ENCODE results near the gene GRID1. TPM values are rescaled to one million over a fixed set of nuclear protein-coding genes. Genes with fewer than 3 reads are reported as not detected.

The GRID1 gene
- total RNA-seq, 4 donors from 2014 or later = 17.2 to 28.1 (median 23.6) TPM

DNA sequence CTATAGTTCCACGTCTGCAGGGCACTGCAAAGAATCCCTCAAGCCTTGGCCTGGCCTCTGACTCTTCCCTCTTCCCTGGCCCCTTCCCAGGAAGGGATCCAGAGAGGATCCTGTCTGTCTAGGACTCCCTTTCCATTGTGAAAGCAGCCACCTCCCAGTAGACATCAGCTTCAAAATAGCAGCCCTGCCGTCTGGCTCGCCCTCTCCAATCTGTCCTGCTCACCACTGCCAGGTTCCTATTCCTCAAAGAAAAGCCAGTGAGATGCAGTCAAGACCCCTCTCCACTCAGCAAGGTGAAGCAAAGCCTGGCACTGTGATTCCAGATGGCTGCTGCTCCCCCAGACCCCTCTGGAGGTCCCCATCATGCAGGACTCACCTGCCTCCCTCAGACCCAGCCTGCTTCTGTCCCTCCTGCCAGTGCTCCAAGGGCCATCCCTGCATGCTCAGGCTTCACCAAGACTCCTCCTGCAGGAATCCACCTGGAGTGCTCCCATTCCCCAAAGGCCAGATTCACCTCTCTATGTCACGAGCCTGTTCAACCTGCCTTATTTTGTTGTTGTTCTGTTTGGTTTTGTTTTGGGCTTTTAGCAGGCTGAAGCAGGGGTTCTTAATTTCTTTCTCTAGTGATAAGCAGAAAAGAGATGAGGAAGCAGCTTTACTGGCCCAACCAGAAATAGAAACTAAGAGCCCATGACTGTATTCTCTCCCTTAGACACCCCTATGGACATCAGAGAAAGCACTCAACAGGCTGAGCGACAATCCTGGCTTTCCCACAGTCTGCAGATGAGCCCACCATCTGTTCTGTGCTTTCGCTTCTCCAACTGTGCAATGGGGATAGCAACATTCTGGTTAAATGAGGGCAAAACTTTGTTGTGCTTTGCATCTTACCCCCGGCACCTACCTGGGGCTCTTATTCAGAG is 305.1 kb downstream of the GRID1 start:
- Histone ChIP-seq H3K4me1 (no peaks in the 10 kb centered on the region), H3K36me3 (no peaks in the 10 kb centered on the region), H3K4me3 (replicated peaks in 1 of 3) (no peak overlapping the region), H3K9me3 (no peaks in the 10 kb centered on the region), H3K27ac (no peak overlapping the region), H3K27me3 (no peaks in the 10 kb centered on the region)
- intact Hi-C loops (cut with DNase I) = no loop called here
- TF ChIP-seq, protein P1, sequence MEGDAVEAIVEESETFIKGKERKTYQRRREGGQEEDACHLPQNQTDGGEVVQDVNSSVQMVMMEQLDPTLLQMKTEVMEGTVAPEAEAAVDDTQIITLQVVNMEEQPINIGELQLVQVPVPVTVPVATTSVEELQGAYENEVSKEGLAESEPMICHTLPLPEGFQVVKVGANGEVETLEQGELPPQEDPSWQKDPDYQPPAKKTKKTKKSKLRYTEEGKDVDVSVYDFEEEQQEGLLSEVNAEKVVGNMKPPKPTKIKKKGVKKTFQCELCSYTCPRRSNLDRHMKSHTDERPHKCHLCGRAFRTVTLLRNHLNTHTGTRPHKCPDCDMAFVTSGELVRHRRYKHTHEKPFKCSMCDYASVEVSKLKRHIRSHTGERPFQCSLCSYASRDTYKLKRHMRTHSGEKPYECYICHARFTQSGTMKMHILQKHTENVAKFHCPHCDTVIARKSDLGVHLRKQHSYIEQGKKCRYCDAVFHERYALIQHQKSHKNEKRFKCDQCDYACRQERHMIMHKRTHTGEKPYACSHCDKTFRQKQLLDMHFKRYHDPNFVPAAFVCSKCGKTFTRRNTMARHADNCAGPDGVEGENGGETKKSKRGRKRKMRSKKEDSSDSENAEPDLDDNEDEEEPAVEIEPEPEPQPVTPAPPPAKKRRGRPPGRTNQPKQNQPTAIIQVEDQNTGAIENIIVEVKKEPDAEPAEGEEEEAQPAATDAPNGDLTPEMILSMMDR (IDR thresholded peaks at IDR 0.05) = no peak
- no peak for TF ChIP-seq POLR2A (IDR thresholded peaks at IDR 0.05)
- WGBS, 2 donors = 86 to 88% methylated on average over 7 of the region's 7 CpGs
- DNase-seq = no peak

- no peak for DNase-seq
- no peak overlapping the region for H3K27ac ChIP-seq
- no peaks in the 10 kb centered on the region for H3K36me3 ChIP-seq
- no peaks in the 10 kb centered on the region for H3K4me1 ChIP-seq
- no peak overlapping the region for H3K4me3 ChIP-seq (replicated peaks in 1 of 3)
- 71 to 91% methylated on average over 5 to 8 of the region's 9 CpGs for WGBS, 2 donors
- intact Hi-C loops (cut with DNase I) = no loop called here
- no peaks in the 10 kb centered on the region for H3K9me3 ChIP-seq
- no peak for TF ChIP-seq POLR2A (IDR thresholded peaks at IDR 0.05)
- TF ChIP-seq, protein P1 (IDR thresholded peaks at IDR 0.05) = no peak
- H3K27me3 ChIP-seq = no peaks in the 10 kb centered on the region
Measured at GRCh38 chr10:86060386-86061277, 306.0 kb downstream of the GRID1 start.

- no peak overlapping the region for H3K27ac ChIP-seq
- no peak overlapping the region for H3K4me3 ChIP-seq (replicated peaks in 1 of 3)
- WGBS, 2 donors = 90 to 96% methylated on average over 3 of the region's 3 CpGs
- H3K36me3 ChIP-seq = no peaks in the 10 kb centered on the region
- intact Hi-C loops (cut with DNase I) = no loop called here
- no peaks in the 10 kb centered on the region for H3K4me1 ChIP-seq
- DNase-seq = no peak
- no peaks in the 10 kb centered on the region for H3K27me3 ChIP-seq
- no peak for TF ChIP-seq POLR2A (IDR thresholded peaks at IDR 0.05)
- TF ChIP-seq, protein P1 (IDR thresholded peaks at IDR 0.05) = no peak
- no peaks in the 10 kb centered on the region for H3K9me3 ChIP-seq
Measured at GRCh38 chr10:86059892-86060291, 306.7 kb downstream of the GRID1 start.

DNA sequence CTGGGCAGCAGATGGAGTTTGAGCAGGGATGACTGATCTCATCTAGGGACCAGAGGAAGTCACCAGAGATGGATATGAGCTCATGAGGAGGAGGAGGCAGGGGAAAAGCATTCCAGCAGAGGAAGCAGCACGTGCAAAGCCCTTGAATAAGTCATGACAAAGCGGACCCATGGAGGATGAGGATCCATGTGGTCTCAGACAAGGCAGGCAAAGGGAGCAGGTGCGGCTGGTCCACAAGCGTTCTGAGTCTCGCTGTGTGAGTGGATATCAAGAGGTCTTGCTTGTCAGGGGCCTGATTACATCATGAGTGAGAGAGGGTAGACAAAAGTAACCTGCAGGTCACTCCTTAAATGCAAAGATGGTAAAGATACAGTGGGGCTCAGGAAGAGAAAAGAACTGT is 307.6 kb downstream of the GRID1 start:
- H3K4me3 ChIP-seq (replicated peaks in 1 of 3) = no peak overlapping the region
- WGBS, 2 donors = 86 to 91% methylated on average over 5 of the region's 5 CpGs
- TF ChIP-seq, protein P1 (IDR thresholded peaks at IDR 0.05) = no peak
- TF ChIP-seq POLR2A (IDR thresholded peaks at IDR 0.05) = no peak
- no peak overlapping the region for H3K27ac ChIP-seq
- H3K9me3 ChIP-seq = no peaks in the 10 kb centered on the region
- H3K4me1 ChIP-seq = no peaks in the 10 kb centered on the region
- no peak for DNase-seq
- no peaks in the 10 kb centered on the region for H3K36me3 ChIP-seq
- no peaks in the 10 kb centered on the region for H3K27me3 ChIP-seq
- intact Hi-C loops (cut with DNase I) = no loop called here

Data from thyroid gland (tissue), 4 donors.